GM23338 (cell line): ENCODE data around the gene CRACR2B. TPM values are rescaled to one million over a fixed set of nuclear protein-coding genes. Genes with fewer than 3 reads are reported as not detected.

Experiments
- ATAC-seq: fragments of 200-7000 bp; cut with Tn5 transposase; 3 replicates; pipeline ENCODE4 v1.9.1; 2020
- DNase-seq: peaks from one replicate; pipeline ENCODE4 v3.0.0-alpha.2; 2015; ENCODE audit warnings: low spot score
- H2AFZ ChIP-seq: fragments of 200-600 bp; sonication (generic); 2 replicates; pipeline ENCODE4 v1.8.0; 2016; ENCODE audit warnings: antibody characterized with exemption, mild to moderate bottlenecking, moderate library complexity
- H3F3A ChIP-seq: fragments of 200-600 bp; sonication (generic); replicated peaks from 2 replicates; pipeline ENCODE4 v1.8.0; 2017; ENCODE audit warnings: antibody characterized with exemption, mixed run types, low read depth
- H3K27ac ChIP-seq: fragments of 200-600 bp; sonication (generic); 2 replicates; pipeline ENCODE4 v1.6.1; 2016; ENCODE audit warnings: low read depth
- H3K27me3 ChIP-seq: fragments of 200-600 bp; sonication (generic); 2 replicates; pipeline ENCODE4 v1.8.0; 2016; ENCODE audit warnings: mild to moderate bottlenecking, mixed run types, moderate library complexity; ENCODE audit not compliant: insufficient read depth
- H3K36me3 ChIP-seq: fragments of 200-600 bp; sonication (generic); 2 replicates; pipeline ENCODE4 v1.8.0; 2016; ENCODE audit warnings: mild to moderate bottlenecking; ENCODE audit not compliant: insufficient read depth
- H3K4me1 ChIP-seq: fragments of 200-600 bp; sonication (generic); 2 replicates; pipeline ENCODE4 v1.8.0; 2016; ENCODE audit warnings: mild to moderate bottlenecking, moderate library complexity; ENCODE audit not compliant: insufficient read depth
- H3K4me2 ChIP-seq: fragments of 200-600 bp; sonication (generic); 2 replicates; pipeline ENCODE4 v1.7.1; 2017; ENCODE audit warnings: mixed run types
- H3K4me3 ChIP-seq: fragments of 200-600 bp; sonication (generic); 2 replicates; pipeline ENCODE4 v1.6.1; 2016; ENCODE audit warnings: mixed run types
- H3K79me2 ChIP-seq: fragments of 200-600 bp; sonication (generic); replicated peaks from 2 replicates; pipeline ENCODE4 v1.8.0; 2017; ENCODE audit warnings: mild to moderate bottlenecking; ENCODE audit not compliant: insufficient read depth
- H3K9me2 ChIP-seq: fragments of 200-600 bp; sonication (generic); 2 replicates; pipeline ENCODE4 v1.8.0; 2017; ENCODE audit not compliant: insufficient read depth
- H4K20me1 ChIP-seq: fragments of 200-600 bp; sonication (generic); replicated peaks from 2 replicates; pipeline ENCODE4 v1.8.0; 2017; ENCODE audit warnings: mild to moderate bottlenecking; ENCODE audit not compliant: insufficient read depth
- H3K27ac Mint-ChIP-seq: 2 replicates; pipeline ENCODE4 v1.8.0; 2020; ENCODE audit warnings: inconsistent platforms, mild to moderate bottlenecking, moderate library complexity, mixed read lengths
- H3K27me3 Mint-ChIP-seq: 3 replicates; pipeline ENCODE4 v1.8.0; 2022; ENCODE audit warnings: low read depth, mild to moderate bottlenecking, moderate library complexity, mixed read lengths, inconsistent platforms; ENCODE audit not compliant: insufficient read depth, poor library complexity
- H3K36me3 Mint-ChIP-seq: 3 replicates; pipeline ENCODE4 v1.8.0; 2021; ENCODE audit warnings: low read depth, mild to moderate bottlenecking, inconsistent platforms, moderate library complexity, mixed read lengths
- H3K4me1 Mint-ChIP-seq: 3 replicates; pipeline ENCODE4 v1.8.0; 2020; ENCODE audit warnings: mild to moderate bottlenecking, inconsistent platforms, mixed read lengths
- H3K4me3 Mint-ChIP-seq: 3 replicates; pipeline ENCODE4 v1.8.0; 2021; ENCODE audit warnings: moderate library complexity, mild to moderate bottlenecking, inconsistent platforms, mixed read lengths
- H3K9me3 Mint-ChIP-seq: 3 replicates; pipeline ENCODE4 v1.8.0; 2020; ENCODE audit warnings: moderate library complexity, mild to moderate bottlenecking, inconsistent platforms, mixed read lengths
- CREB1 ChIP-seq: fragments of 250-450 bp; sonication (Bioruptor Pico); IDR thresholded peaks from 2 replicates; pipeline ENCODE4 v1.5.0; 2020; ENCODE audit warnings: low read depth, mild to moderate bottlenecking, moderate library complexity
- EZH2 ChIP-seq: fragments of 200-600 bp; sonication (generic); IDR thresholded peaks from one replicate; pipeline ENCODE4 v1.8.0; 2017; ENCODE audit warnings: antibody characterized with exemption, mild to moderate bottlenecking, low read depth; ENCODE audit not compliant: unreplicated experiment
- EZH2phosphoT487 ChIP-seq: fragments of 200-600 bp; sonication (generic); IDR thresholded peaks from one replicate; pipeline ENCODE4 v1.8.1; 2018; ENCODE audit warnings: antibody characterized with exemption; ENCODE audit not compliant: unreplicated experiment
- JUNB ChIP-seq: IDR thresholded peaks from one replicate; pipeline ENCODE4 v1.6.1; 2016; ENCODE audit warnings: antibody characterized with exemption; ENCODE audit not compliant: unreplicated experiment
- NANOG ChIP-seq: IDR thresholded peaks from 2 replicates; pipeline ENCODE4 v1.6.1; 2016; ENCODE audit warnings: antibody characterized with exemption, borderline replicate concordance
- POLR2AphosphoS5 ChIP-seq: IDR thresholded peaks from 2 replicates; pipeline ENCODE4 v1.6.1; 2016; ENCODE audit warnings: antibody characterized with exemption, low read depth
- ZNF114 ChIP-seq: fragments of 250-450 bp; sonication (Bioruptor Pico); IDR thresholded peaks from 2 replicates; pipeline ENCODE4 v1.5.0; 2020; ENCODE audit warnings: mild to moderate bottlenecking, moderate library complexity
- ZNF331 ChIP-seq: fragments of 250-450 bp; sonication (Bioruptor Pico); IDR thresholded peaks from 2 replicates; pipeline ENCODE4 v1.5.0; 2020; ENCODE audit warnings: low read depth, mild to moderate bottlenecking, moderate library complexity
- polyA plus RNA-seq: library from polyadenylated mRNA; unstranded; fragments of >200 nt; fragmentation: Nextera tagmentation; extraction: Ambion mirVana; gene quantifications from 2 replicates; pipeline ENCODE4 v1.2.1, GENCODE V29; 2016
- total RNA-seq: library from RNA; depleted of rRNA; stranded (reverse); fragments of >200 nt; shearing (Covaris generic); gene quantifications from 2 replicates; pipeline ENCODE4 v1.2.3, GENCODE V29; 2014
- TF ChIP-seq, protein P1 (sequence below): IDR thresholded peaks from 2 replicates; pipeline ENCODE4 v1.6.1; 2016; ENCODE audit warnings: antibody characterized with exemption
- TF ChIP-seq, protein P2 (sequence below), 2 experiments: fragments of 200-600 bp in 1 of 2; sonication (generic) in 1 of 2; conservative IDR thresholded peaks; 2 replicates each; pipeline versions ENCODE4 v1.5.1 to v1.6.1; 2016 to 2017; ENCODE audit warnings: antibody characterized with exemption in 2 of 2, low read depth in 2 of 2, mild to moderate bottlenecking in 2 of 2, moderate library complexity in 1 of 2

The CRACR2B gene
- total and polyA plus RNA-seq, 2 experiments from 2014 or later, result 55.9 to 64.1 TPM

DNA sequence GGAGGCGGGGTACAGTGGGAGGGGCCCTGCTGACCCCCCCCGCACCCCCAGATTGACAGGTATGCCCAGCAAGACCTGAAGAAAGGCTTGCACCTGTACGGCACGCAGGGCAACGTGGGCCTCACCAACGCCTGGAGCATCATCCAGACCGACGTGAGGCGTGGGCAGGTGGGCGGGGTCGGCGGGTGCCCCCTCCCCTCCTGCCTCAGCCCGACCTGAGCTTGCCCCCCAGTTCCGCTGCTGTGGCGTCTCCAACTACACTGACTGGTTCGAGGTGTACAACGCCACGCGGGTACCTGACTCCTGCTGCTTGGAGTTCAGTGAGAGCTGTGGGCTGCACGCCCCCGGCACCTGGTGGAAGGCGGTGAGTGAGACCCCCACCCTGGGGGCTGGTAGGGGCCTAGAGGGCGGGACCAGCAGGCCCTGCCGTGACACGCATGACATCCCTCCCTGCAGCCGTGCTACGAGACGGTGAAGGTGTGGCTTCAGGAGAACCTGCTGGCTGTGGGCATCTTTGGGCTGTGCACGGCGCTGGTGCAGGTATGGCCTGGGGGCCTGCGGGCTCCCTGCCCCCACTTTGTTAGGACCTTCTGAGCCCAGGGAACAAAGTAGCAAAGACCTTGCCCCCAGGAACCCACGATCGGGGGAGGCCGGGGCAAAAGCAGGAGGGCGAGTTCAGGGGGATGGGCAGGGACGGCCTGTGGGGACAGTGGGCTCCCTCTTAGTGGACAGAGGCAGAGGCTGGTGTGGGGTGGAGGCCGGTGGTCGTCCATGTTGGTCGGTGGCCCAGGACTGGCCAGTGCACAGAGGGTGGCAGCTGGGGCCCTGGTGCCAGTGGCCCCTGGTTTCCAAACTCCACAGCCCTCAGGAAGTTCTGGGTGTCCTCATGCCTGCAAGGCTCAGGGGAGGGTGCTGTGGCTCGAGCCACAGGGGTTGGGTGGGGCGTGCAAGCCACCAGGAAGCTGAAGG is 38.0 kb downstream of the CRACR2B start:
- H3K36me3 Mint-ChIP-seq, result no peaks in the 10 kb centered on the region
- Histone ChIP-seq H3K36me3 (no peaks in the 10 kb centered on the region), H3K27ac (no peak overlapping the region), H3K4me1 (peaks cover 14% of the 10 kb centered on the region; the same call in 1 of the 2 replicates), H3F3A (peaks cover 24% of the 10 kb centered on the region), H3K79me2 (no peaks in the 10 kb centered on the region), H2AFZ (no peak overlapping the region), H3K4me2 (no peak overlapping the region), H3K4me3 (no peak overlapping the region), H3K9me2 (no peaks in the 10 kb centered on the region), H4K20me1 (peaks cover 29% of the 10 kb centered on the region), H3K27me3 (no peaks in the 10 kb centered on the region)
- ATAC-seq (no peak), DNase-seq (no peak)
- no peak overlapping the region for H3K4me3 Mint-ChIP-seq
- peaks cover 24% of the 10 kb centered on the region for H3K4me1 Mint-ChIP-seq
- peaks cover 36% of the 10 kb centered on the region for H3K27me3 Mint-ChIP-seq
- TF ChIP-seq EZH2phosphoT487, result no peak
- TF ChIP-seq POLR2AphosphoS5, result peak; percentile 25; the same call in 1 of the 2 replicates
- TF ChIP-seq NANOG, result no peak
- no peak for TF ChIP-seq EZH2
- H3K27ac Mint-ChIP-seq, result no peak overlapping the region
- no peaks in the 10 kb centered on the region; the same call in 2 of the 3 replicates for H3K9me3 Mint-ChIP-seq

DNA sequence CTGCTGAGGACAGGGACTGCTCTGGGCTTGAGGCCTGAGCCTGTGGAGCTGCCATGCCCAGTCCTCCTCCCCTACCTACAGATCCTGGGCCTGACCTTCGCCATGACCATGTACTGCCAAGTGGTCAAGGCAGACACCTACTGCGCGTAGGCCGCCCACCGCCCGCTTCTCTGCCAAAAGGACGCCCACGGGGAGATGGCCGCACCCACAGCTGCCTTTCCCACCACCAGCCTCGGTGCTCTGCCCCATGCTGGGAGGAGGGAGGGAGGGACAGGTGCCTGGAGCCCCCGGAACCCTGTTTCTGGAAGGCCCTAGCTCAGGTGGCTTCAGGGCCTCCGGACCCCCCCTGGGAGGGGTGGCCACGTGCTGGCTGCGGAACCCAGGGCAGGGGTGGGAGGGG is 38.8 kb downstream of the CRACR2B start:
- H3K27ac Mint-ChIP-seq, result no peak overlapping the region
- Histone ChIP-seq H3K27me3 (no peaks in the 10 kb centered on the region), H3K27ac (no peak overlapping the region), H3F3A (peaks cover 24% of the 10 kb centered on the region), H2AFZ (no peak overlapping the region), H3K36me3 (no peaks in the 10 kb centered on the region), H4K20me1 (peaks cover 23% of the 10 kb centered on the region), H3K79me2 (no peaks in the 10 kb centered on the region), H3K4me1 (peaks cover 14% of the 10 kb centered on the region; the same call in 1 of the 2 replicates), H3K4me3 (no peak overlapping the region), H3K4me2 (no peak overlapping the region), H3K9me2 (no peaks in the 10 kb centered on the region)
- H3K4me1 Mint-ChIP-seq, result peaks cover 24% of the 10 kb centered on the region
- peaks cover 36% of the 10 kb centered on the region for H3K27me3 Mint-ChIP-seq
- H3K4me3 Mint-ChIP-seq, result no peak overlapping the region
- no peak for ATAC-seq
- TF ChIP-seq, protein P1, sequence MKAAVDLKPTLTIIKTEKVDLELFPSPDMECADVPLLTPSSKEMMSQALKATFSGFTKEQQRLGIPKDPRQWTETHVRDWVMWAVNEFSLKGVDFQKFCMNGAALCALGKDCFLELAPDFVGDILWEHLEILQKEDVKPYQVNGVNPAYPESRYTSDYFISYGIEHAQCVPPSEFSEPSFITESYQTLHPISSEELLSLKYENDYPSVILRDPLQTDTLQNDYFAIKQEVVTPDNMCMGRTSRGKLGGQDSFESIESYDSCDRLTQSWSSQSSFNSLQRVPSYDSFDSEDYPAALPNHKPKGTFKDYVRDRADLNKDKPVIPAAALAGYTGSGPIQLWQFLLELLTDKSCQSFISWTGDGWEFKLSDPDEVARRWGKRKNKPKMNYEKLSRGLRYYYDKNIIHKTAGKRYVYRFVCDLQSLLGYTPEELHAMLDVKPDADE, result no peak
- TF ChIP-seq ZNF331 (CRISPR knock-in tag) (no peak), JUNB (no peak), CREB1 (CRISPR knock-in tag) (no peak)
- DNase-seq, result no peak
- no peaks in the 10 kb centered on the region; the same call in 2 of the 3 replicates for H3K9me3 Mint-ChIP-seq
- no peaks in the 10 kb centered on the region for H3K36me3 Mint-ChIP-seq

DNA sequence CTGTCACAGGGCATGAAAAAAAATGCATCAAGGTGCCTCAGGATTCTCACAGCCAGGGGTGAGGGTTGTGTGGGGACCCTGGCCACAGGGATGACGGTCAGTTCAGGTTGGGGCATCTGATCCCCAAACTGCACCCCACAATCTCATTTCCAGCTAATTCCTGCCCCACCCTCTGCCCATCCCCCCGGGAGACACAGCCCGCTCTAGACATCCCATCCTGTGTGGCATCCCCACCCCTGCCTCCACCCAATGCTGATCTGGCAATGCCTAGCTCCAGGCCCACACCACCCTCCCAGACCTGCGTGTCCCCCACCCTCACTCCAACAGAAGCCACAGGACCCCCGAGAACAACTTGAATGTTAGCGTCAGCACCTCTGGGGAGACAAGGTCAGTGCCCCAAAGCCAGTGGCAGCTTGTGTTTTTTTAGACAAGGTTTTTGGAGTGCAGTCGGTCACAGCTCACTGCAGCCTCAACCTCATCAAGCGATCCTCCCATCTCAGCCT is 40.2 kb downstream of the CRACR2B start:
- no peak overlapping the region for H2AFZ ChIP-seq
- Mint-ChIP-seq H3K4me1 (peaks cover 12% of the 10 kb centered on the region), H3K36me3 (no peaks in the 10 kb centered on the region; the same call in 2 of the 3 replicates), H3K4me3 (no peak overlapping the region), H3K27me3 (peaks cover 33% of the 10 kb centered on the region), H3K27ac (no peak overlapping the region), H3K9me3 (no peaks in the 10 kb centered on the region)
- H3K36me3 ChIP-seq, result no peaks in the 10 kb centered on the region
- H3K79me2 ChIP-seq, result no peaks in the 10 kb centered on the region
- no peaks in the 10 kb centered on the region for H3K27me3 ChIP-seq
- H4K20me1 ChIP-seq, result peaks cover 20% of the 10 kb centered on the region
- H3K4me1 ChIP-seq, result peaks cover 5% of the 10 kb centered on the region; the same call in 1 of the 2 replicates
- no peak for ATAC-seq
- no peak overlapping the region for H3K4me3 ChIP-seq
- no peak overlapping the region for H3K27ac ChIP-seq
- DNase-seq, result no peak
- no peak overlapping the region for H3K4me2 ChIP-seq
- H3K9me2 ChIP-seq, result no peaks in the 10 kb centered on the region
- peaks cover 24% of the 10 kb centered on the region for H3F3A ChIP-seq
- TF ChIP-seq, protein P2, sequence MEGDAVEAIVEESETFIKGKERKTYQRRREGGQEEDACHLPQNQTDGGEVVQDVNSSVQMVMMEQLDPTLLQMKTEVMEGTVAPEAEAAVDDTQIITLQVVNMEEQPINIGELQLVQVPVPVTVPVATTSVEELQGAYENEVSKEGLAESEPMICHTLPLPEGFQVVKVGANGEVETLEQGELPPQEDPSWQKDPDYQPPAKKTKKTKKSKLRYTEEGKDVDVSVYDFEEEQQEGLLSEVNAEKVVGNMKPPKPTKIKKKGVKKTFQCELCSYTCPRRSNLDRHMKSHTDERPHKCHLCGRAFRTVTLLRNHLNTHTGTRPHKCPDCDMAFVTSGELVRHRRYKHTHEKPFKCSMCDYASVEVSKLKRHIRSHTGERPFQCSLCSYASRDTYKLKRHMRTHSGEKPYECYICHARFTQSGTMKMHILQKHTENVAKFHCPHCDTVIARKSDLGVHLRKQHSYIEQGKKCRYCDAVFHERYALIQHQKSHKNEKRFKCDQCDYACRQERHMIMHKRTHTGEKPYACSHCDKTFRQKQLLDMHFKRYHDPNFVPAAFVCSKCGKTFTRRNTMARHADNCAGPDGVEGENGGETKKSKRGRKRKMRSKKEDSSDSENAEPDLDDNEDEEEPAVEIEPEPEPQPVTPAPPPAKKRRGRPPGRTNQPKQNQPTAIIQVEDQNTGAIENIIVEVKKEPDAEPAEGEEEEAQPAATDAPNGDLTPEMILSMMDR (conservative IDR thresholded peaks at IDR 0.05; ENCODE audit: low read depth in 2 of 2), result no peak
- TF ChIP-seq ZNF114 (CRISPR knock-in tag), result no peak
